Tracheal epithelial cell (primary cell): ENCODE results near the gene PSMA6. TPM values are rescaled to one million over a fixed set of nuclear protein-coding genes. Genes with fewer than 3 reads are reported as not detected.

Experiments used
- total RNA-seq: library from RNA; depleted of rRNA; stranded (reverse); fragments of >200 nt; gene quantifications from 2 replicates; pipeline ENCODE4 v1.2.1, GENCODE V29; 2014

The PSMA6 gene
- 270 and 283 TPM in 2 replicates for total RNA-seq

DNA sequence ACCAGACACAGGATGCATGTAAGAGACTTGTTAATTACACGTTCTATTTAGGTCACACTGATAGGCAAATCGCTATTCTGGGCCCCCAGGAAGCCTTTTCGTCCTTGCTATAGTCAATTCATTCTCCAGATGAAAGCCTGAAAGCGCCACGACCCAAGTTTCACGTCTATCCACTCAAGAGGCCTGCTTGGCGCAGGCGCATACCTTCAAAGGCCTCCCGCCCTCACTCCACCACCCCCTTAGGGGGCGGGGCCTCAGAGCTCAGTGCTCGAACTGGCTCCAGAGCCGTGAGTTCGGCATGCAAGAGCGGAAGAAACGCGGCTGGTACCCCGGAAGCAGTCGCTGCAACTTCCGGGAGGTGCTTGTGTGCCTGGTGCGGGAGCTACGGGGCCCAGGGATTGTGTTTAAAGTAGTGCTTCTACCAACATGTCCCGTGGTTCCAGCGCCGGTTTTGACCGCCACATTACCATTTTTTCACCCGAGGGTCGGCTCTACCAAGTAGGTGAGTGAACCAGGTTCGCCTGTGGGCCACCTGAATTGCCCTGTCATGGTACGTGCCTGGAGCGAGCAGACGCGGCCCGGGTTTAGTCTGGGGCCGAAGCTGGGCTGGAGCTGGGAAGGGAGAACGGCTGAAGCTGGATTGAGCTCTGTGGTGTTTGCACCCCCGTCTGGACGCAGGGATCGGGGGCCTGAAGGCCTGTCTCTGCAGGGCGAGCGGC lies at the start of gene PSMA6:
Gene PSMA6 (plus strand): TSS at position 332 of the 719 bp plus-strand sequence. CDS start 95 bp downstream, at position 427.

Other genes with a start within 250 kb of the PSMA6 start
- gene FAM177A1, start 246.1 kb upstream of the PSMA6 start, total RNA-seq: 26.6 and 37.4 TPM in 2 replicates
- 15.2 and 16.4 TPM in 2 replicates for gene PPP2R3C, start 170.4 kb upstream of the PSMA6 start, total RNA-seq
- 33.5 and 51.1 TPM in 2 replicates for gene PRORP, start 169.8 kb upstream of the PSMA6 start, total RNA-seq
- 126 and 407 TPM in 2 replicates for gene NFKBIA, start 112.4 kb downstream of the PSMA6 start, total RNA-seq
- not detected in 2 replicates for gene INSM2, start 241.8 kb downstream of the PSMA6 start, total RNA-seq